OCI-LY7 (cell line): ENCODE results near the gene SGPL1. TPM values are rescaled to one million over a fixed set of nuclear protein-coding genes. Genes with fewer than 3 reads are reported as not detected.

Source experiments
- BruUV-seq: library from RNA; stranded (reverse); fragments of 400-500 nt; replicated peaks from 2 replicates; lab custom pipeline; 2021; lab: Mats Ljungman, UMichigan
- CTCF ChIA-PET: fragments of 300-600 bp; sonication (Branson Sonifier 250); formaldehyde crosslinking; loops from one replicate; lab custom pipeline; 2022; ENCODE audit warnings: antibody characterized with exemption; ENCODE audit not compliant: unreplicated experiment; lab: Charles Lee
- POLR2A ChIA-PET: fragments of 300-600 bp; sonication (Branson Sonifier 250); formaldehyde crosslinking; loops from one replicate; lab custom pipeline; 2022; ENCODE audit warnings: antibody characterized with exemption; lab: Charles Lee
- DNase-seq: peaks from one replicate; pipeline ENCODE4 v3.0.0-alpha.2; 2015; ENCODE audit warnings: low spot score
- H2AFZ ChIP-seq: fragments of 200-600 bp; sonication (generic), shearing (Covaris generic); 2 replicates; pipeline ENCODE4 v1.6.1; 2014; ENCODE audit warnings: mild to moderate bottlenecking, antibody characterized with exemption, low read length, moderate library complexity
- H3K27ac ChIP-seq: fragments of 200-600 bp; sonication (generic); 2 replicates; pipeline ENCODE4 v1.5.1; 2014; ENCODE audit warnings: mixed run types, low read depth, mild to moderate bottlenecking, moderate library complexity, low read length, inconsistent platforms; ENCODE audit not compliant: poor library complexity, severe bottlenecking
- H3K36me3 ChIP-seq: fragments of 200-600 bp; sonication (generic); 2 replicates; pipeline ENCODE4 v1.6.1; 2014; ENCODE audit warnings: mild to moderate bottlenecking, antibody characterized with exemption, low read length, moderate library complexity, mixed read lengths; ENCODE audit not compliant: insufficient read depth
- H3K4me1 ChIP-seq: fragments of 200-600 bp; sonication (generic); 2 replicates; pipeline ENCODE4 v1.5.1; 2014; ENCODE audit warnings: mild to moderate bottlenecking, low read length; ENCODE audit not compliant: insufficient read depth, poor library complexity, severe bottlenecking
- H3K4me2 ChIP-seq: fragments of 200-600 bp; sonication (generic); 2 replicates; pipeline ENCODE4 v1.6.1; 2014; ENCODE audit warnings: mild to moderate bottlenecking, low read length
- H3K4me3 ChIP-seq: fragments of 200-600 bp; sonication (generic); 2 replicates; pipeline ENCODE4 v1.5.1; 2014; ENCODE audit warnings: mild to moderate bottlenecking, low read depth, low read length; ENCODE audit not compliant: poor library complexity, severe bottlenecking
- H3K79me2 ChIP-seq: fragments of 200-600 bp; sonication (generic); 2 replicates; pipeline ENCODE4 v1.6.1; 2016; ENCODE audit warnings: low read depth, mild to moderate bottlenecking, low read length, moderate library complexity, mixed read lengths; ENCODE audit not compliant: insufficient read depth
- H3K9me2 ChIP-seq: fragments of 200-600 bp; sonication (generic); 2 replicates; pipeline ENCODE4 v1.6.1; 2016; ENCODE audit warnings: mild to moderate bottlenecking, low read length, mixed read lengths; ENCODE audit not compliant: insufficient read depth
- H3K9me3 ChIP-seq: fragments of 200-600 bp; sonication (generic); 2 replicates; pipeline ENCODE4 v1.6.1; 2014; ENCODE audit warnings: mild to moderate bottlenecking, mixed run types, low read length, mixed read lengths
- H4K20me1 ChIP-seq: fragments of 200-600 bp; sonication (generic); 2 replicates; pipeline ENCODE4 v1.6.1; 2014; ENCODE audit warnings: mild to moderate bottlenecking, antibody characterized with exemption, low read length, moderate library complexity, mixed read lengths; ENCODE audit not compliant: insufficient read depth
- CTCF ChIP-seq: fragments of 200-600 bp; sonication (generic); conservative IDR thresholded peaks from 2 replicates; pipeline ENCODE4 v1.5.1; 2014; ENCODE audit warnings: mild to moderate bottlenecking, antibody characterized with exemption, low read length, moderate library complexity, mixed read lengths
- EZH2phosphoT487 ChIP-seq: fragments of 200-600 bp; sonication (generic); IDR thresholded peaks from 2 replicates; pipeline ENCODE4 v1.6.1; 2018; ENCODE audit warnings: low read depth, borderline replicate concordance, mild to moderate bottlenecking, mixed run types, antibody characterized with exemption, low read length, moderate library complexity, mixed read lengths
- intact Hi-C: fragments of 100-400 bp; cut with micrococcal nuclease; formaldehyde crosslinking; loops from one replicate; pipeline ENCODE4 v1.10.0; 2022; ENCODE audit not compliant: unreplicated experiment
- total RNA-seq, 2 experiments: library from RNA; depleted of rRNA in 1 of 2; stranded (reverse); fragments of >200 nt in 1 of 2; shearing (Covaris generic) in 1 of 2; gene quantifications; 2 replicates each; pipeline ENCODE4 v1.2.3, GENCODE V29; 2014 to 2022

The SGPL1 gene
- total RNA-seq, 2 experiments from 2014 or later = 11.7 to 25.1 TPM

DNA sequence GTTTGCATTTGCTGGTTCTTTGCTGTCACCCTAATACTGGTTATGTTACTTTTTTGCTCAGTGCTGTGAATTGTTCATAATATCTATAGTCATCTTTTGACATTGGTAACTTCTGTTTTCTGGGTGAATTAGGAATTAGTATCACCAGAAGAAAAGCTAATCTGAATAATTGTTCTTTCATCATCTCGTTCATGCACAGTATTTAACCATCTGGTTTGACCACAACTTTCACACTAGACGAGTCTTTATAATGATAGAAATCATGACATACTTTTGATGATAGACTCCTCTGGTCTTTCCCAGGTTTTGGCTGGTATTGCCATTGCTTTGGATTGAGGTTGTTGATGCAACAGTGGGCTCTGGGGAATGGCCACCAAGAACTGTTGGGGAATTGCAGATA is 25.1 kb downstream of the SGPL1 start:
- no peak overlapping the region for H3K27ac ChIP-seq
- ChIA-PET POLR2A (interaction anchor here (0.7 kb wide), 1 partner anchor 217 kb away, joined by 3 read pairs; no protein-coding TSS in a partner anchor), CTCF (no interaction called here)
- BruUV-seq = no TSS peak
- H2AFZ ChIP-seq = no peak overlapping the region
- H3K9me3 ChIP-seq = peaks cover 6% of the 10 kb centered on the region; the same call in 1 of the 2 replicates
- peaks cover 21% of the 10 kb centered on the region for H3K36me3 ChIP-seq
- H4K20me1 ChIP-seq = no peaks in the 10 kb centered on the region
- no peak overlapping the region for H3K4me2 ChIP-seq
- H3K9me2 ChIP-seq = no peaks in the 10 kb centered on the region
- H3K79me2 ChIP-seq = no peaks in the 10 kb centered on the region
- TF ChIP-seq EZH2phosphoT487 (no peak), CTCF (no peak)
- DNase-seq = no peak
- H3K4me3 ChIP-seq = no peak overlapping the region
- no peaks in the 10 kb centered on the region for H3K4me1 ChIP-seq
- intact Hi-C loops = no loop called here

DNA sequence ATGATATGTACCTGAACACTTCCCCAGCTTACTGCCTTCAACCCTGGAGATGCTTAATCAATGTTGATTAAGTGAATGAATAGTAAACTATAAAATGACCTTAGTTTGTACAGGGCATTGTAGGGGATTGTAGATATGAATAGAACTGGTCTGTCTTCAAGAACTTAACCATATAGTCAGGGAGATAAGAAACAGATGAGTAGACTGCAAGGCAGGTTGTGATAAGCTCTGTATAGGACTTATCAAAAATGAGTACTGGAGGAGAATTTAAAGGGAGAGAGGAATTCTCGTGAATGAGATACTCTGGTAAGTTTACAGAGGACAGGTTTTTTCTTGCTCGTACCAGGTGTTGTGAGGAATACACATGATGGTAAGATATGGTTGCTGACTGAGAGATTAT is 27.6 kb downstream of the SGPL1 start:
- ChIA-PET CTCF (no interaction called here), POLR2A (no interaction called here)
- H3K4me3 ChIP-seq = no peak overlapping the region
- no TSS peak for BruUV-seq
- H3K27ac ChIP-seq = no peak overlapping the region
- no peaks in the 10 kb centered on the region for H4K20me1 ChIP-seq
- intact Hi-C loops = no loop called here
- H3K4me1 ChIP-seq = no peaks in the 10 kb centered on the region
- H3K79me2 ChIP-seq = no peaks in the 10 kb centered on the region
- H3K9me2 ChIP-seq = no peaks in the 10 kb centered on the region
- H3K4me2 ChIP-seq = no peak overlapping the region
- DNase-seq = no peak
- peaks cover 9% of the 10 kb centered on the region for H3K36me3 ChIP-seq
- H2AFZ ChIP-seq = no peak overlapping the region
- H3K9me3 ChIP-seq = no peaks in the 10 kb centered on the region
- TF ChIP-seq EZH2phosphoT487 (no peak), CTCF (no peak)

DNA sequence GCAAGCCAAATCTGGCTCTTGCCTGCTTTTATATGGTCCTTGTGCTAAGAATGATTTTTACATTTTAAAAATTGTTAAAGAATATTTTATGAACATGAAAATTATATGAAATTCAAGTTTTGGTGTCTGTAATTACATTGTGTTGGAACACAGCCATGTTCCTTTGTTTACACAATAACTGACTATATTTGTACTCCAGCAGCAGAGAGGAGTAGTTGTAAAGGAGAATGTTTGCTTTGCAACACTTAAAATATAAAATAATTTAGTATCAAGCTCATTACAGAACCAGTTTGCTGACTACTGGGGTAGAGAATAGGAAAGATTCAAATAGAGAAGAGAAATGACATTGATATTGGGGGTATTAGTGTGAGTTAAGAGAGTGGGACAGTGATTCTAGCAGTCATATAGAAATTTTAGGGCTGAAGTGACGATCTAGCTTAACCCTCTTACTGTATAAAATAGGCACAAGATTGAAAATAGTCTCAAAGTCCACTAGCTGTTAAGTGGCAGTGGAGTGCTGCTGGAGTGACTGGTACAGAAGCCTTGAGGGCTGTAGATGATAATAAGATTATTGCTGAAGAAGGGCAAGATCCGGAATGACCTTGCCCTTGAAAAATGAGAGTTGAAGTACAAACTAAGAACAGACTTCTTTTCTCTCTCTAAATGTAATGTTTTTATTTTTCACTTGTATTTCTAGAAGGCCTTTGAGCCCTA is 28.2 kb downstream of the SGPL1 start:
- ChIA-PET CTCF (no interaction called here), POLR2A (no interaction called here)
- H3K79me2 ChIP-seq = no peaks in the 10 kb centered on the region
- no peak for DNase-seq
- H3K9me2 ChIP-seq = no peaks in the 10 kb centered on the region
- no peak overlapping the region for H3K27ac ChIP-seq
- H3K4me2 ChIP-seq = no peak overlapping the region
- no peaks in the 10 kb centered on the region for H3K9me3 ChIP-seq
- peaks cover 4% of the 10 kb centered on the region; the same call in 1 of the 2 replicates for H3K36me3 ChIP-seq
- intact Hi-C loops = no loop called here
- H4K20me1 ChIP-seq = no peaks in the 10 kb centered on the region
- no peak overlapping the region for H3K4me3 ChIP-seq
- no TSS peak for BruUV-seq
- H2AFZ ChIP-seq = no peak overlapping the region
- no peaks in the 10 kb centered on the region for H3K4me1 ChIP-seq
- TF ChIP-seq EZH2phosphoT487 (no peak), CTCF (no peak)
